CD4-positive, alpha-beta T cell treated with Interleukin-4 for 4 hours (primary cell): Measurements from ENCODE around the gene TXNDC5.

Experiments used
- DNase-seq: peaks from one replicate; pipeline ENCODE4 v3.0.0-alpha.2; 2020

Gene TXNDC5

DNA sequence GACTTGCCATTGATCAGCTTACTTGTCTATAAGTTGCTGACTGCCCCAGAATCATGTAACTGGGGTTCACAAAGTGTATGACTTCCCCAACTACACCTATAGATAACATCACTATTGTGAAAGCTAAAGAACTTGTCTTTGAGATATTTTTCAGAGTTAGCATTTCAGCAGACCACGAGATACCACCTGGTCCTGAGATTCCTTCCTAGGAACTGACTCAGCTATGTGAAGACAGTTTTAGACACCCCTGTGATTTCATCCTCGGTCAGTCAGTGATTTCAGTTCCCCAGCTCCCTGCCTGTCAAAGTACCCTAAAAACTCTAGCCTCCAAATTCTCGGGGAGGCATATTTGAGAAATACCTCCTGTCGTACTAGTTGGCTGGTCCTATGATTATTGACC, 62.4 kb downstream of the TXNDC5 start:
- no peak for DNase-seq

DNA sequence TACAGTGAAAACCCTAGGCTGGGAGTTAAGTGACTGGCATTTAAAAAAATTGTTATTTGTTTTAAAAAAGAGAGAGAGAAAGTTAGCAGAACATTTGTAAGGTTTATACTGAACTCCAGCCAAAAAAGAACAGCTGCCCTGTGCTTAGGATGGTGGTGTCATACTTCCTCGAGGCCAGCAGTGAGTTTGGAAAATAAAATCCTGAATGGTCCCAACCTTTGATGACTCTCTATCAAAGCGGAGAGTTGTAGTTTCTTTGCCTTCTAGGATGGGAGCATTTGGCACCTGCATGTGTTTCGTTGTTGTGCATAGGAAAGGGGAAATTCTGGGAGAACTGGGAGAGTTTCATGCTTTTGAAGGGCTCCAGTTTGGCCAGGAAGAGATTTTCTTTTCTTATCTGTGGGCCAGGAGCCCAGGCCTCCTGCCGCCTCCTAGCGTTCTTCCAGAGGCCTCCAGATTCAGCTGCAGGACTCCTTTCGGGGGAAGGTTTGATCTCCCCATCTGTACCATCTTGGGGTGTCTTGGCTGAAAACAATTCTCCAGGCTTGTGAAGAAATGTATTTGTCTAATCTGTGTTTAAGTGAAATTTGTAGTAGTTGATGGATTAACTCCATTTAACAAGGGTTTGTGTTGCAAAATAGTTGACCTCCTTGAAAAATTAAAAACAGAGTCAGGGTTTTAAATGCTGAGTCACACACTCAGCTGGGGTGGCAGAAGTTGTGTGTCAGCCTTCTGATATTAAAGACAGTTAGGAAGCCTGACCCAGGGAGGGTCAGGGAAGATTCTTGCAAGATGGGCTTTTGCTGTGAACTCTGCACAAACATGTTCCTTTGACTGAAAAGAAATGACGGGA, 63.4 kb downstream of the TXNDC5 start:
- DNase-seq, result no peak

GRCh38 chr6:7841781-7842468, 68.7 kb downstream of the TXNDC5 start:
- DNase-seq, result no peak

GRCh38 chr6:7836371-7837026, 74.1 kb downstream of the TXNDC5 start:
- no peak for DNase-seq

DNA sequence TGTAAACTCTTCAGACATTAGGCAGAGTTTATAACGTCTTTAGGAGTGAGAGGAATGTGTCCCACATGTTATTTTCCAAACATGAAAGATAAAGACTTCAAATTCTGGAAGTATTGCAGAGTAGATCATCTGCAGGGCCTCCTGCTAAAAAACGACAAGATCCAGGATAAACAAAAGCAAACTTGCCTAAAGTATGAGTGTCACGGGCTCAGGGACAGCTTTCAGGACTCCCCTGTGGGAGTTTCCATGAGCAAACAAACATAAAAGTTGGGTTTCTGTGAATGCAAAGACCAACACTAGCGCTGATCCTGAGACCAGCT, 76.9 kb downstream of the TXNDC5 start:
- no peak for DNase-seq

- no peak for DNase-seq
These were observed 77.5 kb downstream of the TXNDC5 start for GRCh38 chr6:7832904-7833750.
